Left ventricle myocardium superior (tissue), 1 donor: Measurements from ENCODE around the gene CLPSL1. TPM values are rescaled to one million over a fixed set of nuclear protein-coding genes. Genes with fewer than 3 reads are reported as not detected.

Source experiments
- ATAC-seq: fragments of 200-7000 bp; cut with Tn5 transposase; one replicate; pipeline ENCODE4 v1.9.1; 2020; ENCODE audit warnings: mild to moderate bottlenecking, moderate library complexity
- DNase-seq: peaks from one replicate; pipeline ENCODE4 v3.0.0-alpha.2; 2020
- intact Hi-C: fragments of 100-400 bp; cut with micrococcal nuclease; formaldehyde crosslinking; loops from one replicate; pipeline ENCODE4 v1.11.0; 2022
- total RNA-seq: library from RNA; stranded (reverse); fragmentation: NEBNext Ultra II Directional; extraction: Animal tissue kit (Norgen Biotek cat#: 25700); gene quantifications from one replicate; pipeline ENCODE4 v1.2.1, GENCODE V29; 2021
- donor health status: DM: no; HTN: yes; CAD: no; lungs with severe emphysema.

CLPSL1 gene
- total RNA-seq, 1 donor from 2014 or later: not detected

DNA sequence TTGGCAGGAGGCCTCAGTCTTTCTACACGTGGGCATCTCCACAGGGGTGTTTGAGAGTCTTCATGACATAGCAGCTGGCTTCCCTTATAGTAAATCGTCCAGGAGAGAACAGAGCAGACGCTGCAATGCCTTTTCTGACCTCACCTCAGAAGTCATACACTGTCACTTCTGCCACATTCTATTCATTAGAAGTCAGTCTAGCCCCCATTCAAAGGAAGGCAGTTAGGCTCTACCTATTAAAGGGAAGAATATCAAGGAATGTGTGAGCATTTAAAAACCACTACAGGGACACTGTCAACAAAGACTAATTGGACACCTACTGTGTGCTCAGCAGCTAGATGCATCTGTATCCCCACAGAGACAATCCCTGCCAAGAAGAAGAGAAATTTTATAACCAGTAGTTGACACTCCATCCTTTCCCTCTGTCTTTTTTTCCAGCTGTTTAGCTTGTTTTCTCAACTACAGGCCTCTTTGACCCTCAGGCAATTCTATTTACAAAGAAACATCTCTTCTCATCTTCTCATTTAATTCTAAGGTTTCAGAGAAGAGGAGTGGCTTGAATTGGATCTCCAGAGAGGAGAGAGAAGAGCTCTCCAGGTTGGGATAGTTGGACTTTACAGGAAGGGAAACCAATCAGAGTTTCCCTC lies 25.4 kb upstream of the CLPSL1 start:
- ATAC-seq: no peak
- intact Hi-C loops: no loop called here
- no peak for DNase-seq

DNA sequence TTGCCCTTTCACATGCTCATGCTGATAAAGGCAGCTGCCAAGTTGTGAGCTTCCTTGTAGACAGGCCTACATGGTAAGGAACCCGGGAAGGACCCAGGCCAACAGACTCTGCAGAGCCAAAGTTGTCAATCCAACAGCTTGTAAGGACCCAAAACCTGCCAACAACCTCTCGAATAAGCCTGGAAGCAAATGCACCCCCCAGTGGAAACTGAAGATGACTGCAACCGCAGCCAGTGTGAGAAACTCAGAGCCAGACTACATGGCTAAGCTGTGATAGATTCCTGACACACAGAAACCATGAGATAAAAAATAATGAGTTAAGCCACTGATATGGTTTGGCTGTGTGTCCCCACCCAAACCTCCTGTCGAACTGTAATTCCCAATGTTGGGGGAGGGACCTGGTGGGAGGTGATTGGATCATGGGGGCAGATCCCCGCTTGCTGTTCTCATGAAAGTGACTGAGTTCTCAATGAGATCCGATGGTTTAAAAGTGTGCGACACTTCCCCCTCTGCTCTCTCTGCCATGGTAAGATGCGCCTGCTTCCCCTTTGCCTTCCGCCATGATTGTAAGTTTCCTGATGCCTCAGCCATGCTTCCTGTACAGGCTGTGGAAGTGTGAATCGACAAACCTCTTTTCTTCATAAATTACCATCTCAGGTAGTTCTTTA lies 23.2 kb upstream of the CLPSL1 start:
- no peak for DNase-seq
- intact Hi-C loops: no loop called here
- ATAC-seq: no peak

DNA sequence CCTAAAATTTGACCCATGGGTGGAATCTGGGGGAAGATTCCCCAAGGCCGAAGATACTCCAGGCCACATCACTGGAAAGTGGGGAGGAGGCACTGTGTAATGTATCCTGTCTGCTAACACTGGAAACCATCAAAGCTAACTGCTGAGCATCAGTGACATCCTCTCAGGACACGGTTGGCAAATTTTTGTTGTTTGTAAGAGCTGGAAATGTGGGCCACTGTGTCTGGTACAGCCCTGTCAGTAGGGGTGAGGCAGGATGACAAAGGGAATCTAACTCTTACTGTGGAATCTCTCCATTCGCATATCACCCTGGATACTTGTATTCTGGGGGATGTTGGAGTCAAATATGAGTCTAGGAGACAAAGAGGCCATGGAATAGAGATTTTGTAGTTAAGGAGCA lies 21.4 kb upstream of the CLPSL1 start:
- ATAC-seq (no peak), DNase-seq (no peak)
- intact Hi-C loops: no loop called here

DNA sequence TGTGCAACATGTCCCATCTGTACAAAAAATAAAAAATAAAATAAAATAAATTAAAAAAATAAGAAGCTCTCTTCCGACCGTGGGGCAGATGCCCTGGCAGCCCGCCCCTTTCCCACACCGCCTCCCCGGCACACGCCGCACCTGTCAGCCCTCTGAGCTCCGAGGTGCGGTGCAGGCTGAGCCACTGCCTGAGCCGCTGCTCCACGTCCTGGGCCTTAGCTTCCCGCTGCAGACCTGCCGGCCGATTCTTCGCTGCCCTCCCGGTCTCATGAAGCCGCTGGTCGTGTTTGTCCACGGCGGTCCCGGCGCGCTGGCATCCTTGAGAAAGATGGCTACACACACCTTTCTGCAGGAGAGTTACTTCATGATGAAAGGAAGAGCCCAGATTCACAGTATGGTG lies 15.1 kb upstream of the CLPSL1 start:
- DNase-seq: no peak
- ATAC-seq: no peak
- intact Hi-C loops: no loop called here

DNA sequence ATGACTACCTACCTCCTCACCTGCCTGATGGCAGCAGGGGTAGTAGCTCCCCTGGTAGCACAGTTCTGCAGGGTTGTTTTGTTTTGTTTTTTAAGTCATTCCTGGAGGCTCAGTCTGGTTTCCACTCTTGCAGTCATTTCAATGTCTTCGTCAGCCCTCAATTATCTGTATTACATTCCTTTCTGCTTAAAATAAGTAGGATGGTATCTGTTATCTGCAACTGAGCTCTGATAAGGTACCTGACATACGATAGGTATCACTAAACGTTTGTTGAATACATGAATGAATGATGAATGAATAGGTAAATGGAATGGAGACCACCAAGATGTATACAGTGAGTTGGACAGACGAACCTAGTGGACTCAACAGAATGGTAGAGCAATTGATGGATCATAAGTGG lies 11.6 kb upstream of the CLPSL1 start:
- intact Hi-C loops: no loop called here
- DNase-seq (no peak), ATAC-seq (no peak)

DNA sequence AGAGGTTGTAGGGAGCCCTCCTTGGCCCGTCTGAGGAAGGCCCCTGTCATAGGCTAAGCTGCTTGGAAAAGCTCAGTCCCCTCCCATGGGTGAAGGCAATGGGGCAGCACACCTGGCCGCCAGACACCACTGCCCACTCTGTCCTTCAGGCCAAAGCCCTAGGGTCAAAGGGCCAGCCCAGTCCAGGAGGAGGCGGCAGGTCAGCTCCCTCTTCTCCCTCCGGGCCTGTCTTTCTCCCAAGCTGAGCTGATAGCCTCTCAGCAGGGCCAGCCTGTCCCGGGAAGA lies 9.5 kb upstream of the CLPSL1 start:
- ATAC-seq: no peak
- DNase-seq: no peak
- intact Hi-C loops: no loop called here

DNA sequence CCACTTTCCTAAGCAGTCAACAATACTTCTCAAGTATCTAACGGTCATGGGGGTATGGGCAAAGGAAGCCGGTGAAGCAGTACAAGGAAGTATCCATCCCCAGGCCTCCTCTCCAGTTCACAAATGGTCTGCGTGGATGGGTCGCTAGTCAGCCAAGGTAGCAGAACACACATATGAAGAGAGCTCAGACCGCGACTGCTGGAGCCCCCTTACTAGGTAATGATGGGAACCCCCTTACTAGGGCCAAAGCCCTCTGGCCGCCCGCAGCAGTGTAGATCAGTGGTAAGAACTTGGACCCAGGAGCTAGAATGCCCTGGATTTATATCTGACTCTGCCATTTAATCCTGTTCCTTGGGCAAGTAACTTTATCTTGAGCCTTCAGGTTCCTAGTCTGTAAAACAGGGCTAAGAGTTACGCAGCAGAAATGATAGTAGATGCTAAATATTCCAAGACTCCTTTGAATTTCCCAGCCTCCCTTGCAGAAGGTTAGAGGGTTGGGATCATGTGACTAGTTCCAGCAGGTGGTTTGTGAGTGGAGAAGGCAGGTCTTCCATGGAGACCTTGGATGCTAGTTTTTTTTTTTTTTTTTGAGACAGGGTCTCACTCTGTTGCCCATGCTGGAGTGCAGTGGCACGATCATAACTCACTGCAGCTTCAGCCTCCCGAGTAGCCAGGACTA lies 6.6 kb upstream of the CLPSL1 start:
- DNase-seq (no peak), ATAC-seq (no peak)
- intact Hi-C loops: no loop called here

DNA sequence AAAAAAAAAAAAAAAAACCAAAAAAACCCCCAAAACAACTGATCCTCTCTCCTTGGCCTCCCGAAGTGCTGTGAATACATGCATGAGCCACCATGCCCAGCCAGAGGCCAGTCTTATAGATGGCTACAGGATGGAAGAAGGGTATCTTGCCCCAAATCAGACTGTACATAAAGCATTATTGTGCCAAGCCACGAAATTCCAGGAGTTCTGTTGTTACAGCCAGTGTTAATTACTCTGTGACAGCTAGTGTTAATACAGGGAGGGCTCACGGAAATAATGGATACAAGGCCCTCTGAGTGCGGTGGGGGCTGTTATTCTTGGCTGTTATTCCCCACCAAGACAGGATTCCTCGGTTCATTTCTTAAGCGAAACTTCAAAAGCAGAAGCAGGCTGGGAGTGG lies 5.8 kb upstream of the CLPSL1 start:
- no peak for DNase-seq
- intact Hi-C loops: no loop called here
- no peak for ATAC-seq

DNA sequence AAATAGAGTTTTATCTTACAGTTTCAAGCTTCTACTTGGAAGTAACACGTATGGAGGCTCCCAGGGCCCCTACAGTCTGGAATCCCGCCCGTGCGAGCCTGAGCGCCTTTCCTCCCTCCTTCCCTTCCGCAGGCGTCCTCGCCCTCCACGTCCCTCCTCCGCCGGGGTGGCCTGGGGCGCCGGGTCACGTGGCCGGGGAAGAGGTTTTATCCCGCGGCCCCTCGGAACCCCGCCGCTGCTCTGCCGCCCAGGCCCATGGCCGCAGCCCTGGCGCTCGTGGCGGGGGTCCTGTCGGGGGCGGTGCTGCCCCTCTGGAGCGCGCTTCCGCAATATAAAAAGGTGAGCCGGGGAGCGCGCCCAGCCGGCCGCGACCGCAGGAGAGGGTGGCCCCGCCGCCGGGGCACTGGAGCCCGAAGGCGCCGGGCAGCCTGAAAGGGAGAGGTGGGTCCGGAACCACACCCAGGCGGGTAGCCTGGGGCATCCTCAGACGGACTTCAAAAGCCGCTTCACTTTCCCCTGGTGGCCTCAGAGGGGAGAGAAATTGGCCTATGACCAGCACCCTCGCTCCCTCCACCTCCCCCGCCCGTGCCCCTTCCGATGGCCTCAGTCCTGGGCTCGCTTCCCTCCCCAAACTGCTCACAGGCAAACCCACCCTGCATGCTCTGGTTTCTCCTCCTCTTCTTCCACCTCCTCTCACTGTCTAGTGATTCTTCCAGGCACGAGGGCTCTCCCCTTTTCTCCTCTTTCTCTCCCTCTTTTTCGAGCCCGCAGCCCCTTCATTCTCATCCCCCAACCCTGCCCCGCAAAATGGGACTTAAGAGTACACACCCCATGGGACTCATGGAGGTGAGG lies 4.2 kb upstream of the CLPSL1 start, which contains the start of gene CLPSL2:
CLPSL2 (plus strand) TSS at position 235 of the 852 bp plus-strand sequence; CDS start at position 256, 21 bp downstream.
- peak; percentile 32 for DNase-seq
- intact Hi-C loops: no loop called here
- peak; percentile 29 for ATAC-seq

DNA sequence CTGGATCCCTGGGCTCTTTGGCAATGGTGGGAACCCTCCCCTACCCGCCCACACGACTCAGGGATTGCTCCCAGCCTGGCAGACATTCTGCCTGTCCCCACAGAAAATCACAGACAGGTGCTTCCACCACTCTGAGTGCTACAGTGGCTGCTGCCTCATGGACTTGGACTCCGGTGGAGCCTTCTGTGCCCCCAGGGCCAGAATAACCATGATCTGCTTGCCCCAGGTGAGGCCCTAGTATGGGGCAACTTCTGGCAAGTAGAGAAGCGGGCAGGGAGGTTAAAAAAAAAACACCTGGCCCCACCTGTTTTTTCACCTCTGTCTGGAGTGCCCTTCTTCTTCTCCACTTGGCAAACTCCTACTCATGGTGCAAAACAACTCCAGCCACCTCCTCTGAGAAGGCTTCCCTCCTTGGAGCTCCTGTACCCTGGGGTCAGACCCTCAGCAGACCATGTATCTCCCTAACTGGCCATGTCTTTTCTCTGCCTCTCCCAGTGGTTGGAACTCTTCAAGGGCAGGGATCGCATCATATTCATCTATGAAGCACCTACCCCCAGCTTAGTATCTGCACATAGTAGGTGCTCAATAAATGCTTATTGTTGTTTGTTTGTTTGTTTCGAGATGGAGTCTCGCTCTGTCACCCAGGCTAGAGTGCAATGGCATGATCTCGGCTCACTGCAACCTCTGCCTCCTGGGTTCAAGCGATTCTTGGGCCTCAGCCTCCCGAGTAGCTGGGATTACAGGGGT lies 3.3 kb upstream of the CLPSL1 start:
- intact Hi-C loops: no loop called here
- ATAC-seq (no peak), DNase-seq (no peak)

DNA sequence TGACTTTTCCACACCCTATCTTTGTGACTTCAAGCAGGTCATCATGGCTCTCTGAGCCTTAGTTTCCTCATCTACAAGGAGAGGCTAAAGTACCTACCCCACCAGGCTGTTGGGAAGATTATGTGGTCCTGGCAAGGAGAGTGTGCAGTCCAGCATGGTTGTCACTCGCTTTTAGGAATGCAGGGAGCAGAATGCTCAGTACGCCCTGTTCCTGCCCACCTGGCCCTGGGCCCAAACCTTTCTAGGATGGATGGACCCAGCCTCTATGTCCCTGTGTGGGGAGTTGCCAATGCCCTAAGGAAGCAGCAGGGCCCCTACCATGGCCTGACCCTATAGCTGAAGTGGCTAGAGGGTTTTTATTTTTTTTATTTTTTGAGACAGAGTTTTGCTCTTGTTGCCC lies 2.4 kb upstream of the CLPSL1 start:
- DNase-seq (no peak), ATAC-seq (peak; percentile 39)
- intact Hi-C loops: no loop called here

DNA sequence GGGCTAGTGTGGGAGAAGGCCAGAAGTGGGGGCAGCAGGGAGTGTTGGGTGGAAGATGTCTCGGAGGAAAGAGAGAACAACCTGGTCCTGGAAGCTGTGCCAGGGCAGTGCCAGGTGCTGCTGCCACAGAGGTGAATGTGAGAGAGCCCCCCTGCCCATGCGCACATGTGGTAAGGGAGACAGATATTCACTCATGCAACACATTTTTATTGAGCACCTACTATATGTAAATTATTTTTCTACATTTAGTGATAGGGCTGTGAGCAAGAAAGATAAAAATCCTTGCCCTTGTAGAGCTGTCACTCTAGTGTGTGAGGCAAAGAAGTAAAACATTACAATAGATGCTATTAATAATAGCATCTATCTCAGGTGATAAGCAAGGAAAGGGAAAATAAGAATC lies 471 bp downstream of the CLPSL1 start:
- DNase-seq (no peak), ATAC-seq (no peak)
- intact Hi-C loops: no loop called here

DNA sequence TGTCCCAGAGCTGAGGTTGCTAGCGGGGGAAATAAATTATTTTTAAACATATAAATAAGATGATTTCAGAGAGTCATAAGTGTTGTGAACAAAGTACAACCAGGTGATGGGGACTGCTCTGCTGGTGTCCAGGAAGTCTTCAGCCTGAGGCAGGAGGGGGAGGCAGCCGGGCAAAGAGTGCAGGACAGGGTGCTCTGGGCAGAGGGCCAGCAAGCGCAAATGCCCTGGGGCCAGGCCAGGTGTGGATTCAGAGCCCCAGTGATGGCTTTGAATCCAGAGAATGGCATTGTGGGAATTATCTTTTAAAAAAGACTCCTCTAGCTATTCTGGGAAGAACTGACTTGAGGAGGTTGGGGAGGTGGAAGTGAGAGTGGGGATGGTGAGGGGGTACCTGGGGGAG lies 1.6 kb downstream of the CLPSL1 start:
- ATAC-seq (no peak), DNase-seq (peak; percentile 38)
- intact Hi-C loops: no loop called here

DNA sequence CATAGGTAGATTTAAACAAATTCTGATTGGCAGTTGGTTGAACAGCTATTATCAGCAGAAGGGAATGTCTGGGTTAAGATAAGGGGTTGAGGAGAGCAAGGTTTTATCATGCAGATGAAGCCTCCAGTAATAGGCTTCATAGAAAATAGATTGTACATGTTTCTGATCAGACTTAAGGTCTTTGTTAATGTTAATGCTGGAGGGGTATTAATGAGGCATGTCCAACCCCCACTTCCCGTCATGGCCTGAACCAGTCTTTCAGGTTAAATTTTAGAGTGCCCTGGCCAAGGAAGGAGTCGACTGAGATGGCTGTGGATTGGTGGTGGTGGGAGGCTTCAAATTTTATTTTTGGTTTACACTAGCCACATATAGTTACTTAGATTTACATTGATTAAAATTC lies 3.4 kb downstream of the CLPSL1 start:
- intact Hi-C loops: no loop called here
- DNase-seq (no peak), ATAC-seq (no peak)

DNA sequence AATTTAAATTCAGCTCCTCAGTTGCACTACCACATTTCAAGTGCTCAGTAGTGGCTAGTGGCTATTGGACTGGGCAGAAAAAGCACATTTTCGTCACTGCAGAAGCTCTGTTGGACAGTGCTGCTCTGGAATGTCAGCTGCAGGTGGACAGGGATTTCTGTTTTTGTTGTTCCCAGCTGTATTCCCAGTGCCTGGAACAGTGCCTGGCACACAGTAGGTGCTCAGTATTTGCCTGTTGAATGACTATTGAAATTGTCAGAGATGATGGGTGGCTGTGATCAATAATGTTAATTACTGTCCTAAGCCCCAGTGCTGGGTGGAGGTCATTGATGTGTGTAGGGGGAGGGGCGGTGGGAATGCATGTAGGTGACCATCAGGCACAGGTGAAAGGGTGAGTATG lies 5.5 kb downstream of the CLPSL1 start:
- no peak for DNase-seq
- intact Hi-C loops: no loop called here
- no peak for ATAC-seq

DNA sequence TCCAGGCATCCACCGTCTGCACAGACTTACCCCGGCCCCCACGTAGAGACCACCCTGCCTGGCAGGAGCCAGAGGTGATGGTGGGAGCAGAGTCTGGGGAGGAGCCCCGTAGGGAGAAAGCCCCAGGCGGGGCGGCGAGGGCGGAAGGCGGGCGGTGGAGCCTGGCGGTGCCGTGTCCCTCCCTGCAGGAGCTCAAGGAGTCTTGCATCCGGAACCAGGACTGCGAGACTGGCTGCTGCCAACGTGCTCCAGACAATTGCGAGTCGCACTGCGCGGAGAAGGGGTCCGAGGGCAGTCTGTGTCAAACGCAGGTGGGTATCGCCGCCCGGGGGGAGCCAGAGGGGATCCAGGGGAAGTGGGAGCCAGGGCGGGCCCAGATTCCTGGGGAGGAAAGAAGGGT lies 6.0 kb downstream of the CLPSL1 start:
- intact Hi-C loops: no loop called here
- DNase-seq: no peak
- ATAC-seq: no peak

DNA sequence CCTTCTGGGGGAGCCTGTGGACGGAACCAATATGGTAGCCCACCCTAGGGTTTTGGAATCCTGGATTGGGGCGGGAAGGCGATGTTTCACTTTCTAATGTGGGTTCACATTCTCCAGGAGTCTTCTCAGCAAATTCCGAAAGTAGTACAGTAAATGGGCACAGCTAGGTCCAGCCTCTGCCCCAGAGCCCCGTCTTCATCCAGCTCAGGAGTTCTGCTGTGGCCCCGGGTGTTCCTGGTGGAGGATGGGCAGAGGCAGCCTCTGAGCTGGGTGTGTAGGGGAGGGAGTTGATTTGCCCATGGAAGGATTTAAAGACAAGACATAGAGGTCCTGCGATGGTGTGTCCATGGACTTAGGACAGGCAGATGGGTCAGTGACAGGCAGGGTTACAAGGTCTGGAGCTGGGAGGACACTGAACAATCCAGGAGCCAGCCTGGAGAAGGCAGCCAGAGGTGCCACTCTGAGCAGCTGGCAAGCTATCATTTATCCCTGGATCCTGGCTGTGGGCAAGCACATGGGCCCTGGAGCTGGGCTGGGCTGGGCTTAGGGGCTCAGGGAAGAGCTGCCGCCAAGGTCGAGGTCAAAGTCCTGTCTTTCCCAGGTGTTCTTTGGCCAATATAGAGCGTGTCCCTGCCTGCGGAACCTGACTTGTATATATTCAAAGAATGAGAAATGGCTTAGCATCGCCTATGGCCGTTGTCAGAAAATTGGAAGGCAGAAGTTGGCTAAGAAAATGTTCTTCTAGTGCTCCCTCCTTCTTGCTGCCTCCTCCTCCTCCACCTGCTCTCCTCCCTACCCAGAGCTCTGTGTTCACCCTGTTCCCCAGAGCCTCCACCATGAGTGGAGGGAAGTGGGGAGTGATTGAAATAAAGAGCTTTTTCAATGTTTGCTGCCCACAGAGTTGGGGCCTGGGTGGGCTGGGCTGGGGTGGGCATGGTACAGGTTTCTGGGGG lies 6.7 kb downstream of the CLPSL1 start:
- DNase-seq (no peak), ATAC-seq (no peak)
- intact Hi-C loops: no loop called here

DNA sequence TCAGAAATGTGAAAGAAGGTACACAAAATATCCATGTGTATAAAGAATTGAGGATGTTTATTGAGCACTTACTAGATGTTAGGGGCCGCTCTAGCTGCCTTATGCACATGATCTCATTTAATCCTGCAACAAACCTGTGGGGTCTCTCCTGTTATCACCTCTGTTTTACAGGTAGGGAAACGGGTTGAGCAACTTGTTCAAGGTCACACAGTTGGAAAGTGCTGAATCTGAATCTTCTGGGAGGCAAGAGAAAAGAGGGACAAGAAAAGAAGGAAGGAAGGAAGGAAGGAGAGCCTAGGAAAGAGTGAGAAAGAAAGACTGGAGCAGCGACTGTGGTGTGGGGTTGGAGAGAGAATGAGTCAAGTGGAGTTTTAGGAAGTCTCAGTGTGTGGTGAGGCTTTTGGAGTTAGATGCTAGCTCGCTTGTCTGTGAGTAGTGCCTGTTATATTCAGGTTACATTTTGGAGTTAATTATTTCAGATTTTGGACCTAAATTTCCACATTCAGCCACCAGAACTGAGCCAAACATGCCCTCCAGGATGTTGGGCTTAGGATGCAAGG lies 7.7 kb downstream of the CLPSL1 start:
- intact Hi-C loops: no loop called here
- ATAC-seq (no peak), DNase-seq (no peak)
